ENCODE results near the gene SCPEP1. TPM values are rescaled to one million over a fixed set of nuclear protein-coding genes. Genes with fewer than 3 reads are reported as not detected.

SCPEP1 gene
- polyA plus RNA-seq, 1 of the 3 experiments (the other 2 are of a cell fraction): 99.6 TPM

GRCh38 chr17:56975656-56976055 is 2.3 kb upstream of the SCPEP1 start:
- H3K4me1 ChIP-seq (ENCODE audit: control insufficient read depth in 1 of 2, insufficient read depth in 2 of 2, low read depth in 1 of 2, low read length in 1 of 2): peaks cover 5 to 12% of the 10 kb centered on the region in 2 experiments; a peak in 3 of 4 replicates
- H3K9me3 ChIP-seq: no peaks in the 10 kb centered on the region
- ChIA-PET POLR2A (interaction anchor here (0.6 kb wide), 1 partner anchor 9 kb away, joined by 3 read pairs; no protein-coding TSS in a partner anchor), CTCF (interaction anchor here (0.6 to 1.4 kb wide), 5 partner anchors 9 to 197 kb away, joined by 3 to 5 read pairs (median 4); no protein-coding TSS in a partner anchor)
- no peaks in the 10 kb centered on the region; the same call in 1 of the 2 replicates for H3K27me3 ChIP-seq (ENCODE audit: insufficient read depth)
- H3K36me3 ChIP-seq (replicated peaks in 1 of 2; ENCODE audit: control insufficient read depth in 1 of 2, insufficient read depth in 2 of 2, low read length in 1 of 2): no peaks in the 10 kb centered on the region
- H3K9ac ChIP-seq: no peak overlapping the region
- 73% methylated on average over 2 of the region's 2 CpGs for WGBS (ENCODE audit: low lambda C conversion rate)
- no peak overlapping the region for H2AFZ ChIP-seq (ENCODE audit: low read depth)
- no peaks in the 10 kb centered on the region for H3K9me2 ChIP-seq
- no peaks in the 10 kb centered on the region for H3K79me2 ChIP-seq (ENCODE audit: insufficient read depth)
- H3F3A ChIP-seq (replicated peaks; ENCODE audit: insufficient read depth): no peaks in the 10 kb centered on the region
- H3K4me3 ChIP-seq (ENCODE audit: low read depth in 2 of 2, low read length in 1 of 2): no peak overlapping the region
- no peak for DNase-seq
- TF ChIP-seq JUND (IDR thresholded peaks at IDR 0.05): no peak
- no peak for TF ChIP-seq REST (IDR thresholded peaks at IDR 0.05; ENCODE audit: low read depth, low read length)
- TF ChIP-seq EP300 (IDR thresholded peaks at IDR 0.05; ENCODE audit: borderline replicate concordance in 1 of 2, low read depth in 1 of 2, low read length in 1 of 2): no peak
- TF ChIP-seq CTCF (IDR thresholded peaks at IDR 0.05): no peak
- TF ChIP-seq MEF2A (IDR thresholded peaks at IDR 0.05; ENCODE audit: borderline replicate concordance, low read depth): no peak
- no peak for TF ChIP-seq FOXJ3 (CRISPR knock-in tag; IDR thresholded peaks at IDR 0.05)
- TF ChIP-seq EZH2phosphoT487 (IDR thresholded peaks at IDR 0.05; ENCODE audit: borderline replicate concordance, low read depth): no peak
- TF ChIP-seq NFIC (IDR thresholded peaks at IDR 0.05; ENCODE audit: borderline replicate concordance): no peak
- TF ChIP-seq GABPA (IDR thresholded peaks at IDR 0.05; ENCODE audit: low read depth): no peak
- no peak for TF ChIP-seq MAX (IDR thresholded peaks at IDR 0.05; ENCODE audit: low read depth)
- H3K4me2 ChIP-seq: no peak overlapping the region
- no peaks in the 10 kb centered on the region for H4K20me1 ChIP-seq (ENCODE audit: insufficient read depth)
- H3K27ac ChIP-seq (ENCODE audit: low read depth in 2 of 2, low read length in 1 of 2): no peak overlapping the region
